ENCODE measurements around the gene NRXN3.

The NRXN3 gene

DNA sequence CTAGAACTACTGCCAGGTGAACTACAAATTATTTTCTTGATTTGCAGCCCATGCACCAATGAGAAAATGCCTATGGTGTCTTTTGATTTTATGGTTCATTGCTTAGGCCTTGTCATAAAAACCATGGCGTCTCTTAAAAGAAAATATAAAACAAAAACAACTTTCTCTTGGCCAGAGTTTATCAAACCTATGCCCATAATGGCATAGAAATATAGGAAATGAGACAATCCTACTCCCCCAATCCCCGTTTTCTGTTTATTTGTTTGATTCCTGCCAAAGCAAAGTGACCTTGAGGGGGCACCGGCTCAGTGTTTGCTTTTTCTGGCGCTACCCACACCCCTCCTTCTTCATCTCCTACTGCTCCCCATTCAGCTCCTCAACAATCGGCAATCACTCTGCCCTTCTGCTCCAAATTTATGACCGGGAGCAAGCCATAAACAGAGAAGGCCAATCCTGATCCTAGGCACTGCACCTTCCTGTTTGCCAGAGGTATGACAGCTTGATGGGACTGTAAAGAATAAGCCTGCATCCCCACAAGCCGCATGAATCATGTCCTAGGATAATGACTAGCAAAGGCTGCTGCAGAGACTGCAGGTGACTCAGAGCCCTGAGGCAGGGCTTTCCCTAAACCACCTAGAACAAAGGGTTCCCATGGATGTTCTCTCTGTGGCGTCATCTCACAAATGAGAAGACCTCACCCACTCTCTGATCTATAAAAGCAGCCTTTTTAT is 874.9 kb downstream of the NRXN3 start:
- no peak for DNase-seq (ENCODE audit: low read depth in 1 of 2, low spot score in 1 of 2)

DNA sequence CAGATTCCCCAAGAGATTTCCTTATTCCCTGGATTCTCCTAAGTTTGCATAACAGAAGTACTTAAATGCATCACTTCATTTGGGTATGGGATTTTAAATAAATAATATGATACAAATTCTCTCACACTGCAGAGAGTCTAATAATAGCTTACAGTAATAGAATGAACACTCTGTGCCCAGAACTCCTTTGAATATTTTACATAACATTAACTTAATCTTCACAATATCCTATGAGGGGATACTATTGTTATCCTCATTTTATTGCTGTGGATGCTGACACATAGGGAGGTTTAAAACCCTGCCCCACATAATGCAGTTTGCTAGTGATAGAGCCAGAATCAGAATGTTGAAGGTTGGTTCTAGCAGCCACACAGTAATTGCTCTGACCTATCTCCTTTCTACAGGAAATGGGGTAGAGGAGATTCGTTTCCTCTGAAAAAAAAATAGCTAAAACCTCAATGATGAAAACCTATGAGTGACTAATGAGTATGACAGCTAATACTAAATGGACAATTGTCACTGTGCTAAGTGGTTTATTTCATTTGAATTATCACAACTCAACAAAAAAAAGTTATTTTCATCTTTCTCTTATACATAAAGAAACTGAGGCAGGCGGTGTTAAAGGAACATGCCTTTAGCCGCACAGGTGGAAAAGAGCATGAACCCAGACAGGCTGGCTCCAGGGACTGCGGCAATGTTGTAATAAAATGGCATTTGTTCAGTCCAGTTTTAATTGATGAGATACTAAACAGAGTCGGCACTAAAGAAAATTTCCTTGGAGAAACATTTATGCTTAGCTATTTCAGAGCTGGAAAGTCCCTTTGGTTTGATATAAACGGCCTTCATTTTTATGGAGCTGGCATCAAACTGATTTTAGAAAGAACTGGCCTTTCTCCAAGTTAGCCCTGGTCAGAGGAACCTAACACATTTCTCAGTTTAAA is 880.9 kb downstream of the NRXN3 start:
- DNase-seq (ENCODE audit: low read depth in 1 of 2, low spot score in 1 of 2) = no peak

- DNase-seq (ENCODE audit: low read depth in 1 of 2, low spot score in 1 of 2) = no peak
Observed at GRCh38 chr14:79051742-79052141, 881.6 kb downstream of the NRXN3 start.

DNA sequence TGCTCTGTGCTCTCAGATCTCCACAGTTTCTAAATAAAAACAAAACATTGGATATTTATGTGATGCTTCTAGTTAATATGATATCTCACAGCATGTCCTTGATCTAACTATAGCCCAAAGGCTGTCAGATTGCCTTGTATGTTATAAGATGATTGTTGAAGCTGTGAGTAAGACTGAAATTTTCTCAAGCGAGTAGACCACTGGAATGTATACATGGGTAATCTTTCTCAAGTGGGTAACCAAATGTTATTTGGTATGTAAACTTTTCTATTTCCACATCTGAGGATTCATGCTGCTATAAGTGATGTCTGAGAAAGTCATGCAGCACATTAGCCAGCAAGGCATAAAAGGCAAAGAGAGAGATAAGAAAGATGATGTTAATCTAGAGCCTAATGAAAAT is 886.7 kb downstream of the NRXN3 start:
- DNase-seq (ENCODE audit: low read depth in 1 of 2, low spot score in 1 of 2) = no peak

GRCh38 chr14:79057333-79057732 is 887.2 kb downstream of the NRXN3 start:
- DNase-seq (ENCODE audit: low read depth in 1 of 2, low spot score in 1 of 2) = no peak

DNA sequence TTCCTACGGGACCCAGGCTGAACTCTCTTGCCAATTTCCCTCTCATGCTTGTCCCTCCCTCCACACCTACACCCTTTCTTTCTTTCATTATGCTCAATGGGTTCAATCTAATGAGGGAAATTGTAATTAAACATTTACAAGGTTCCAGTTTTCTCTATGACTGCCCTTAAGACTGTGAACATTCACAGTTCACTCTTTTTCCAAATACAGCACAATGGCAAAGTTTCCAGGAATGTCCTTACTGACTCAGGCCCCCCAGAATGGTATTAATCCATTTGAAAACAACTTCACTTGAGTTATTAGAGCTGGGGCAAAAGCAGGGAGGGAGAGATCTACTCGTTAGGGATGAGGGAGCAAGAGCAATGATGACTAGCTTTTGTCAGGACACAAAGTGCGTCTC is 892.1 kb downstream of the NRXN3 start:
- DNase-seq (ENCODE audit: low read depth in 1 of 2, low spot score in 1 of 2) = no peak

DNA sequence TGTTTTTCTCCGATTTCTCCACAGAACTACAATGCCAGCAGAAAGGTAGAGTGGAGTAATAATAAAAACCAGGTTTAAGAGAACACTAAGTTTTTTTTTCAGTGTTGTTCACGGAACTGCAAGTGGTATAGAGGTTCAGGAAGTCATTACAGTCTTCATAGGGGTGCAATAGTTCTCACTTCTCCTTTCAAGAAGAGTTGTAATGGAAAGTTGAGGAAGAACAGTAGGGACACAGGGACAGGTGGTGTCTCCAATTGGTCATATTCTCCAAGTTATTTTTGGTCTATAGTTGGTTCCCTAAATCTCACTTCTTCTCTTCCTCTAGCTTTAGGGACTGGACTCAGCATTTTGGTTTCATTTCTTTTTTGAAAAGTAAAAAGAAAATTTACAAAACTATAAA is 894.0 kb downstream of the NRXN3 start:
- DNase-seq (ENCODE audit: low read depth in 1 of 2, low spot score in 1 of 2) = no peak

DNA sequence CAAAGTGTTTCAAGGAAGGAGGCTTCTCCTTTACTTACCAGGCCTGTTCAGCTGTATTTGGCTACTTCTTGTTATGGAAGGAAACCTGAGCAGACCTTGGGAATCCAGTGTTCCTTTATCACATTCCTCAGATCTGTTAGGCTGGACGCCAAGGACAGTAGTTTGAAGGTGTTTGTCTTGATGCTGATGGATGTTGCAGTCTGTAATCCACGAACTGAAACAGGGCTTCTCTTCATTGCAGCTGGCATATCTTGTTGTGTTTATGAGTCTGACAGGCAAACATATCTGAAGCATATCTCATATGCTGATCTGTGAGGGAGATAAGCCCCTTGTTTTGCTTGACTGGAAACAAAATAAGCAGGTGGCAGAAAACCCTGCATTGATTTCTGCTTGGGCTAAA is 904.3 kb downstream of the NRXN3 start:
- DNase-seq (ENCODE audit: low read depth in 1 of 2, low spot score in 1 of 2) = no peak

DNA sequence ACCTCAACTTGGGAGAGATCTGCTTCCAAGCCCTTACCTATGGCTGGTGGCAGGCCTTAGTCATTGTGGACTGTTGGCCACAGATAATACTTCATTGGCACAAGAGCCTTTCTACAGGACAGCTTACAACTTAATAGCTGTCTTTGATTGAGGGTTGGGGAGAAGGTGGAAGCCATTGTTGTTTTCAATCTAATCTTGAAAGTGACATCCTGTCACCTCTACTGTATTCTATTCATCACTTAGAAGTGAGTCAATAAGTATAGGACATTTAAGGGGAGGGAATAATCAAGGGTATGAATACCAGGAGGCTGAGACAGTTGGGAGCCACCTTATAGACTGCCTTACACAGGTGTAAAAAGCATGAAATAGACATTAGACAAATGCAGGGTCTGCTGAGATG is 906.3 kb downstream of the NRXN3 start:
- DNase-seq (ENCODE audit: low read depth in 1 of 2, low spot score in 1 of 2) = no peak

DNA sequence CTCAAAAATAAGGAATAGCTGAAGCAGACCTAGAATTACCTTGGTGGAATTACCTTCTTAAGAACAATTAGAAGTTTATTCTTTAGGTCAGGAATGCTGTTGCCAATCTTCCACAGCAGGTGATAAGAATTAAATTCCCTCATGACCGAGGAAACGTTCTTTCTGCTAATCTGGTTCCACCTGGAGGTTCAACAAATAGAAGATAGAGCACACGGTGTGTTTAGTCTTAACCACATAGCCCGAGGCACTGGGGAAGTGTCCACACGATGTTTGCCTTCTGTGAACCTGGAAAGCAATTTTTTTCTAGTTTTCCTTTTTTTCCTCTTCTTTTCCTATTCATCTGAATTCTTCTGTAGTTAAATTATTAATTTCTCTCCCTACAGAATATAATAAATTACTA is 906.9 kb downstream of the NRXN3 start:
- no peak for DNase-seq (ENCODE audit: low read depth in 1 of 2, low spot score in 1 of 2)

- no peak for DNase-seq (ENCODE audit: low read depth in 1 of 2, low spot score in 1 of 2)
Observed at GRCh38 chr14:79080040-79080439, 909.9 kb downstream of the NRXN3 start.

DNA sequence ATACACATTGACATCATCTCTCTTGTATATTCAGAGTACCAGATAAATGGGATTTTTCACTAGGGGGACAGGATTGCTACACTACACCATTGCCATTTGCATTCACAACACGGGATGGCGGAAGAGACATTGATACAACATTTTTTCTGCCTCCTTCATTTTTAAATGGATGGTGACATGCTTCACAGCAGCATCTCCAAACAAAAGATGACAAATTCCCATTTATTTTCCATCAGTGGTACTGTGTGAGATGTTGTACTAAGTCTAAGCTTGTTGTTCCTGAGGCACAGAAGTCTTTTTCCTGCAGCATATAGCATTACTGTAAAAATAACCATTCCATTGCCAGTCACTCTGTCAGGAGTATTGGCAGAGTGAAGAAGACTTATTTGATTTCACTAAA is 912.7 kb downstream of the NRXN3 start:
- DNase-seq (ENCODE audit: low read depth in 1 of 2, low spot score in 1 of 2) = no peak

DNA sequence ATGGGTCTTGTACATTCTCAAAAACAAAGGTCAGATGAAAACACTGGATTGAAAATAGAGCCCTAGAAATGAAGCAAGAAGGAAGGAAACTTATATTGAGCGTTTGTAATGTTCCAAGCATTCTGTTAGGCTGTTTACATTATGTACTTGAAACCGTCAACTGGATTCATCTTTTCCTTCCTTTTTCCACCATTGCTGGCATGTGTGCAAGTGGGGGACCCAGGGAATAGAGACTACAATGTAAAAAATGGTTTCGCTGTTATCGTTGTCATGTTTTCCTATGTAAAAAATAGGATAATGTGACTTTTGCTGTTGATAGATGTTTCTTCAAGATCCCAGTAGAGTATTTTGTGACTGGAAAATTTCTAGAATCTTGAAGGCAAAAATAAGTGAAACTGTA is 913.2 kb downstream of the NRXN3 start:
- DNase-seq (ENCODE audit: low read depth in 1 of 2, low spot score in 1 of 2) = no peak

DNA sequence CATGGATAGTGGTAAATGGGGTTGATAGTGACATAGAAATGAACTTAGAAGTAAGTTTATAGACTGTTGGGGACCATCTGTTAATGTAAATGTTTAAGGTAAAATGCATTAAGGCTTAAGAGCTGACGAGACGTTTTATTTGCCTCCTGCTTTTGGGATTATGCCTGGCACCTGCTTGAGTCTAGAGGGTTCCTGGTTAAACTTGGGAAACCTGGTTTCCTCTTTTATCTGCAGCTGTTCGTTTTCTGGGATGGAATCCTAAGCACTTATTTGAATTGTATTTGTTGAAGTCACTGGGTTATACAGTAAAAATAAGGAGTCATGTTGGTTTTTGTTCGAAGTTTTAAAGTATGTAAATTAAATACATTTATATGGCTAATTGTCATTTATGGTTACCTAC is 914.7 kb downstream of the NRXN3 start:
- DNase-seq (ENCODE audit: low read depth in 1 of 2, low spot score in 1 of 2) = no peak

- DNase-seq (ENCODE audit: low read depth in 1 of 2, low spot score in 1 of 2) = no peak
Observed at GRCh38 chr14:79089576-79089975, 919.4 kb downstream of the NRXN3 start.

GRCh38 chr14:79090641-79091180 is 920.5 kb downstream of the NRXN3 start:
- DNase-seq (ENCODE audit: low read depth in 1 of 2, low spot score in 1 of 2) = no peak

DNA sequence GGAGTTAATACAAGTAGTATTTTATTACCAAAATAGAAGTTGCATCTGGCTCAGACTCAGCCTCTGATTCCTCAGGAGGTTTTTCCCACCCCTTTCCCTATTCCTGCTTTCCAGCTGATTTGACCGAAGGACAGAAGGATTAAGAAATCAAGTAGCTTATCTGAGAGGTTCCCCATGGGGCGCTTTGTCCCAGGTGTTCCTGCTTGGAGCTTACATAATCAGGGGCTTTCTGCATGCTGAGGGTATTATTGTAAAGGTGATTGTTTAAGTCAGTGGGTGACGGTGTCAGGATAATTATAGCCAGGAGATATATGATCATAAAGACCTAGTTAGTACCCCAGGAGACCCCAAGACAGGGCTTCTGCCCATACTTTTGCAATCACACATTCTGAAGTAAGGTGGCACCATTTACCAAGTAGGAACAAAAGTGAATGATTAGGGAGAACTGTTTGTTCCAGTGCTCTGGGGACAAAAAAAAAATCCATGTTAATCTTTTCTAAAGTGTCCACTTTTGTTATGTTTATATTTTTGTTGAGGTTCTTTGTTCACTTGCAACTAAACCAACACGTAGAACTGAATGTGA is 921.3 kb downstream of the NRXN3 start:
- no peak for DNase-seq (ENCODE audit: low read depth in 1 of 2, low spot score in 1 of 2)

- DNase-seq (ENCODE audit: low read depth in 1 of 2, low spot score in 1 of 2) = no peak
Observed at GRCh38 chr14:79093531-79093930, 923.4 kb downstream of the NRXN3 start.

- DNase-seq (ENCODE audit: low read depth in 1 of 2, low spot score in 1 of 2) = no peak
Observed at GRCh38 chr14:79094951-79095350, 924.8 kb downstream of the NRXN3 start.

DNA sequence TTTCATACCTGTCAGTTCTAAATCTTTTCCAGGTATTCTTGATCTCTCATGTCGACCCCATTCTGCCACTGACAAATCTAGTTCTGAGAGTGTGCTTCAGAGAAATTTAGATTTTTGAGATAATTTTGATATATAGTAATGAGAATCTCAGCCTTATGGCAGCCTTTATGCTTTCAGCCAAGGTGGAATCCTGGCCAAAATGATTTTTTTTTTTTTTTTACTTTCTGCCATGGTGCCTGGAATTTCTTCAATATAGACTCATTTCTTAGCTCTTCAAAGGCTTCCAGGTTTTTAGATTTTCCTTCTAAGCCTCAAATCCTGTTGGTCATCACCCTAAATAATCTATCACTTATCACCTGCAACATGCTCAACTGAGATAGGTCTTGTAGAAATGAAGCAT is 926.6 kb downstream of the NRXN3 start:
- no peak for DNase-seq (ENCODE audit: low read depth in 1 of 2, low spot score in 1 of 2)

GRCh38 chr14:79098324-79098723 is 928.2 kb downstream of the NRXN3 start:
- DNase-seq (ENCODE audit: low read depth in 1 of 2, low spot score in 1 of 2) = no peak

GRCh38 chr14:79100578-79100977 is 930.4 kb downstream of the NRXN3 start:
- DNase-seq (ENCODE audit: low read depth in 1 of 2, low spot score in 1 of 2) = no peak

Data from activated CD4-positive, alpha-beta T cell treated with anti-CD3 and anti-CD28 coated beads, Interleukin-2, amount 50 U/mL, for 24 hours (primary cell).